Keratinocyte (primary cell): ENCODE data around the gene SEC24A.

Experiments used
- EZH2 ChIP-seq: IDR thresholded peaks from one replicate; pipeline ENCODE4 v1.6.1; 2012; ENCODE audit warnings: inconsistent platforms, mild to moderate bottlenecking, low read length, moderate library complexity
- TF ChIP-seq, protein P1 (sequence below), 3 experiments: IDR thresholded peaks in 1 of 3; conservative IDR thresholded peaks in 1 of 3; optimal IDR thresholded peaks in 1 of 3; 2 replicates in 2 of 3; 3 replicates in 1 of 3; pipeline versions ENCODE3 to v1.5.1; 2011; ENCODE audit warnings: low read length in 3 of 3, mild to moderate bottlenecking in 3 of 3, moderate library complexity in 2 of 3, control low read depth in 1 of 3, inconsistent platforms in 1 of 3; ENCODE audit not compliant: insufficient read depth in 2 of 3; ENCODE audit errors: extremely low read depth in 1 of 3

DNA sequence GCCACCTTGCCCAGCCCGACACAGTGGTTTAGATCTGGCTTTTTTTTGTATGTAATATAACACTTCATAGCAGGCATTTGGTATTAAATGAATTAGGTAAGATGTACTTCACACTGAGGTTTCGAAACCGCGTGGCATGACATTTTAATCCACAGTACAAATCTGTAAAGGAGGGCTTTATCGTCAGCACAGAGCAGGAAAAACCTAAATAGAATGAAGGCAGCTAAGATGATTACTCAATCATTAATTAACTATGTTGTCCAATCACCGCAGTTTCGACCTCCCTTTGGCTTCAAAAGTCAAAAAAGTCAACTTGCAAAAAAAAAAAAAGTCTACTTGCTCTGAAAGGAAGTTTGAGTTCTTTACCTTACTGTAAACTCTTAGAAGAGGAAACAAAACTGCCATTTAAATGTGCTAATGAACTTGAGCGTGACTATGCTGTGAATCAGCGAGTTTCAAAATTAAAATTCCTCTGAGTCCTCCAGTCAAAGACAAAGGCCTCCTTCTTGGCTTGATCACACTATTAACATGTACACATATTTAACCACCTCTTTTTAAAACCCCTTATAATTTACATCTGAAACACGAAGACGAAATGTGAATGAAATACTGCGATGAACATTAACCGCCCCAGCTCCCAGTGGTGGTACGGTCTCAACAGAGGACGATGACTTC lies 698 bp upstream of the SEC24A start:
- TF ChIP-seq, protein P1, sequence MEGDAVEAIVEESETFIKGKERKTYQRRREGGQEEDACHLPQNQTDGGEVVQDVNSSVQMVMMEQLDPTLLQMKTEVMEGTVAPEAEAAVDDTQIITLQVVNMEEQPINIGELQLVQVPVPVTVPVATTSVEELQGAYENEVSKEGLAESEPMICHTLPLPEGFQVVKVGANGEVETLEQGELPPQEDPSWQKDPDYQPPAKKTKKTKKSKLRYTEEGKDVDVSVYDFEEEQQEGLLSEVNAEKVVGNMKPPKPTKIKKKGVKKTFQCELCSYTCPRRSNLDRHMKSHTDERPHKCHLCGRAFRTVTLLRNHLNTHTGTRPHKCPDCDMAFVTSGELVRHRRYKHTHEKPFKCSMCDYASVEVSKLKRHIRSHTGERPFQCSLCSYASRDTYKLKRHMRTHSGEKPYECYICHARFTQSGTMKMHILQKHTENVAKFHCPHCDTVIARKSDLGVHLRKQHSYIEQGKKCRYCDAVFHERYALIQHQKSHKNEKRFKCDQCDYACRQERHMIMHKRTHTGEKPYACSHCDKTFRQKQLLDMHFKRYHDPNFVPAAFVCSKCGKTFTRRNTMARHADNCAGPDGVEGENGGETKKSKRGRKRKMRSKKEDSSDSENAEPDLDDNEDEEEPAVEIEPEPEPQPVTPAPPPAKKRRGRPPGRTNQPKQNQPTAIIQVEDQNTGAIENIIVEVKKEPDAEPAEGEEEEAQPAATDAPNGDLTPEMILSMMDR (optimal IDR thresholded peaks at IDR 0.05 in 1 of 3, IDR thresholded peaks at IDR 0.05 in 1 of 3, conservative IDR thresholded peaks at IDR 0.05 in 1 of 3; ENCODE audit: extremely low read depth in 1 of 3, insufficient read depth in 2 of 3, low read length in 3 of 3) = no peak
- no peak for TF ChIP-seq EZH2
